ENCODE data around the gene RSAD1.

Gene RSAD1

GRCh38 chr17:50519141-50519834 lies 40.6 kb downstream of the RSAD1 start:
- no peak for DNase-seq (ENCODE audit: low read depth)

GRCh38 chr17:50520483-50520882 lies 41.8 kb downstream of the RSAD1 start:
- no peak for DNase-seq (ENCODE audit: low read depth)

GRCh38 chr17:50521514-50521913 lies 42.9 kb downstream of the RSAD1 start:
- no peak for DNase-seq (ENCODE audit: low read depth)

- no peak for DNase-seq (ENCODE audit: low read depth)
Observed at GRCh38 chr17:50522766-50523165, 44.1 kb downstream of the RSAD1 start.

- DNase-seq (ENCODE audit: low read depth), result no peak
Observed at GRCh38 chr17:50523208-50523607, 44.5 kb downstream of the RSAD1 start.

- no peak for DNase-seq (ENCODE audit: low read depth)
Observed at GRCh38 chr17:50524838-50525237, 46.2 kb downstream of the RSAD1 start.

- DNase-seq (ENCODE audit: low read depth), result no peak
Observed at GRCh38 chr17:50527155-50527762, 48.6 kb downstream of the RSAD1 start.

GRCh38 chr17:50527949-50528474 lies 49.4 kb downstream of the RSAD1 start:
- no peak for DNase-seq (ENCODE audit: low read depth)

- no peak for DNase-seq (ENCODE audit: low read depth)
Observed at GRCh38 chr17:50529849-50530248, 51.2 kb downstream of the RSAD1 start.

- DNase-seq (ENCODE audit: low read depth), result no peak
Observed at GRCh38 chr17:50531428-50532025, 52.9 kb downstream of the RSAD1 start.

- DNase-seq (ENCODE audit: low read depth), result no peak
Observed at GRCh38 chr17:50532452-50533024, 53.9 kb downstream of the RSAD1 start, which contains the start of gene EPN3. EPN3 (plus strand) TSS chr17:50532735; CDS start chr17:50536557, 3,822 bp downstream.

- DNase-seq (ENCODE audit: low read depth), result no peak
Observed at GRCh38 chr17:50533185-50533584, 54.5 kb downstream of the RSAD1 start.

- no peak for DNase-seq (ENCODE audit: low read depth)
Observed at GRCh38 chr17:50533720-50534148, 55.1 kb downstream of the RSAD1 start.

GRCh38 chr17:50534222-50534978 lies 55.7 kb downstream of the RSAD1 start:
- no peak for DNase-seq (ENCODE audit: low read depth)

- no peak for DNase-seq (ENCODE audit: low read depth)
Observed at GRCh38 chr17:50534979-50535326, 56.3 kb downstream of the RSAD1 start.

- no peak for DNase-seq (ENCODE audit: low read depth)
Observed at GRCh38 chr17:50535407-50535806, 56.7 kb downstream of the RSAD1 start.
